Measurements from ENCODE around the gene AADACL2.

GRCh38 chr3:151708868-151709267 lies 24.9 kb upstream of the AADACL2 start:
- TF ChIP-seq EZH2 (IDR thresholded peaks at IDR 0.05), result no peak
- TF ChIP-seq POLR2AphosphoS5 (IDR thresholded peaks at IDR 0.05; ENCODE audit: borderline replicate concordance, low read depth, low read length), result no peak
